Activated T-helper 2 cell treated with anti-CD3 and anti-CD28 coated beads, Interferon-gamma antibody, Interleukin-2, Interleukin-4, amounts not matched to agents 10 μg/mL and 5 μg/mL and 100 μg/mL, durations not matched to agents 14 hours and 24 hours and 36 hours (primary cell): ENCODE data around the gene TSACC. TPM values are rescaled to one million over a fixed set of nuclear protein-coding genes. Genes with fewer than 3 reads are reported as not detected.
"Not testable (repeated sequence)": the region's sequence is repeated elsewhere in the genome, so short reads cannot be mapped to it uniquely, and the experiment has no call there.

Experiments used
- DNase-seq: peaks from one replicate; pipeline ENCODE4 v3.0.0; 2021; ENCODE audit warnings: low spot score
- H3K27ac Mint-ChIP-seq: one replicate; pipeline ENCODE4 v1.8.0; 2021; ENCODE audit warnings: mixed read lengths
- H3K27me3 Mint-ChIP-seq: one replicate; pipeline ENCODE4 v1.8.0; 2021; ENCODE audit warnings: low read depth, mixed read lengths
- H3K36me3 Mint-ChIP-seq: one replicate; pipeline ENCODE4 v1.8.0; 2021; ENCODE audit warnings: low read depth, mixed read lengths
- H3K4me1 Mint-ChIP-seq: one replicate; pipeline ENCODE4 v1.8.0; 2021; ENCODE audit warnings: low read depth, mixed read lengths
- H3K4me3 Mint-ChIP-seq: one replicate; pipeline ENCODE4 v1.8.0; 2021; ENCODE audit warnings: low read depth, mild to moderate bottlenecking, moderate library complexity, mixed read lengths
- H3K9me3 Mint-ChIP-seq: one replicate; pipeline ENCODE4 v1.8.0; 2021; ENCODE audit warnings: mixed read lengths
- intact Hi-C: fragments of 100-400 bp; cut with micrococcal nuclease; formaldehyde crosslinking; loops from one replicate; pipeline ENCODE4 v1.15.1; 2023
- total RNA-seq: library from RNA; stranded (reverse); gene quantifications from 2 replicates; pipeline ENCODE4 v1.2.3, GENCODE V29; 2022

The TSACC gene
- total RNA-seq, 1 donor from 2014 or later: 0.39 TPM

GRCh38 chr1:156319664-156320063, 18.7 kb upstream of the TSACC start:
- H3K4me3 Mint-ChIP-seq: no peak overlapping the region

GRCh38 chr1:156320560-156320959, 17.8 kb upstream of the TSACC start:
- intact Hi-C loops: no loop called here
- Mint-ChIP-seq H3K4me1 (no peaks in the 10 kb centered on the region), H3K27me3 (no peaks in the 10 kb centered on the region), H3K9me3 (no peaks in the 10 kb centered on the region), H3K36me3 (peaks cover 87% of the 10 kb centered on the region), H3K4me3 (no peak overlapping the region), H3K27ac (no peak overlapping the region)
- no peak for DNase-seq

More at GRCh38 chr1:156319664-156320063, 18.7 kb upstream of the TSACC start:
- Mint-ChIP-seq H3K4me1 (no peaks in the 10 kb centered on the region), H3K9me3 (no peaks in the 10 kb centered on the region), H3K27me3 (no peaks in the 10 kb centered on the region), H3K27ac (no peak overlapping the region), H3K36me3 (peaks cover 85% of the 10 kb centered on the region)
- no peak for DNase-seq
- intact Hi-C loops: loop anchor here (5.0 to 10.0 kb wide), 2 partner anchors 37 to 175 kb away; partner anchors contain the start of genes SMG5 and TMEM79

GRCh38 chr1:156323179-156323578, 15.1 kb upstream of the TSACC start:
- DNase-seq, H3K4me3 Mint-ChIP-seq, H3K27me3 Mint-ChIP-seq, H3K9me3 Mint-ChIP-seq, intact Hi-C loops, H3K4me1 Mint-ChIP-seq, H3K27ac Mint-ChIP-seq: not testable (repeated sequence)
- H3K36me3 Mint-ChIP-seq: peaks cover 70% of the 10 kb centered on the region

GRCh38 chr1:156336242-156336641, 2.1 kb upstream of the TSACC start:
- DNase-seq: no peak
- peak overlapping the region; percentile 99 for H3K4me3 Mint-ChIP-seq

GRCh38 chr1:156337052-156337887, 1.1 kb upstream of the TSACC start:
- Mint-ChIP-seq H3K27me3 (no peaks in the 10 kb centered on the region), H3K4me1 (peaks cover 23% of the 10 kb centered on the region), H3K36me3 (peaks cover 58% of the 10 kb centered on the region), H3K9me3 (no peaks in the 10 kb centered on the region), H3K4me3 (peak overlapping the region; percentile 99), H3K27ac (peak overlapping the region; percentile 96)
- no peak for DNase-seq
- intact Hi-C loops: loop anchor here (5.0 kb wide), 1 partner anchor 145 kb away; the partner anchor contains the start of gene SLC25A44

More at GRCh38 chr1:156336242-156336641, 2.1 kb upstream of the TSACC start:
- Mint-ChIP-seq H3K9me3 (no peaks in the 10 kb centered on the region), H3K27ac (peak overlapping the region; percentile 51), H3K27me3 (no peaks in the 10 kb centered on the region), H3K36me3 (peaks cover 62% of the 10 kb centered on the region), H3K4me1 (peaks cover 23% of the 10 kb centered on the region)
- intact Hi-C loops: loop anchor here (5.0 kb wide), 1 partner anchor 144 kb away; the partner anchor contains the start of gene SLC25A44

GRCh38 chr1:156337888-156338179, 492 bp upstream of the TSACC start:
- intact Hi-C loops: loop anchor here (2.0 to 5.0 kb wide), 2 partner anchors 55 to 146 kb away; partner anchors contain the start of genes SLC25A44 and SMG5
- no peak for DNase-seq
- peak overlapping the region; percentile 99 for H3K4me3 Mint-ChIP-seq
- no peaks in the 10 kb centered on the region for H3K9me3 Mint-ChIP-seq
- peak overlapping the region; percentile 96 for H3K27ac Mint-ChIP-seq
- H3K36me3 Mint-ChIP-seq: peaks cover 53% of the 10 kb centered on the region
- peaks cover 23% of the 10 kb centered on the region for H3K4me1 Mint-ChIP-seq
- no peaks in the 10 kb centered on the region for H3K27me3 Mint-ChIP-seq

- peaks cover 14% of the 10 kb centered on the region for H3K27me3 Mint-ChIP-seq
- DNase-seq: no peak
- no peaks in the 10 kb centered on the region for H3K9me3 Mint-ChIP-seq
- peaks cover 7% of the 10 kb centered on the region for H3K36me3 Mint-ChIP-seq
- intact Hi-C loops: no loop called here
- H3K27ac Mint-ChIP-seq: no peak overlapping the region
- peaks cover 2% of the 10 kb centered on the region for H3K4me1 Mint-ChIP-seq
- no peak overlapping the region for H3K4me3 Mint-ChIP-seq
Measured at GRCh38 chr1:156342166-156342955, 4.0 kb downstream of the TSACC start.

GRCh38 chr1:156344409-156344808, 6.1 kb downstream of the TSACC start:
- intact Hi-C loops: no loop called here
- Mint-ChIP-seq H3K27me3 (peaks cover 16% of the 10 kb centered on the region), H3K4me3 (no peak overlapping the region), H3K27ac (no peak overlapping the region), H3K9me3 (no peaks in the 10 kb centered on the region), H3K4me1 (no peaks in the 10 kb centered on the region), H3K36me3 (no peaks in the 10 kb centered on the region)
- DNase-seq: no peak

GRCh38 chr1:156346035-156346434, 7.7 kb downstream of the TSACC start:
- H3K27ac Mint-ChIP-seq, H3K4me3 Mint-ChIP-seq, H3K4me1 Mint-ChIP-seq, intact Hi-C loops, H3K36me3 Mint-ChIP-seq, DNase-seq, H3K9me3 Mint-ChIP-seq: not testable (repeated sequence)
- peaks cover 21% of the 10 kb centered on the region for H3K27me3 Mint-ChIP-seq

- H3K4me3 Mint-ChIP-seq: no peak overlapping the region
- intact Hi-C loops: no loop called here
- H3K27me3 Mint-ChIP-seq: peaks cover 26% of the 10 kb centered on the region
- no peaks in the 10 kb centered on the region for H3K9me3 Mint-ChIP-seq
- DNase-seq: no peak
- H3K36me3 Mint-ChIP-seq: no peaks in the 10 kb centered on the region
- H3K27ac Mint-ChIP-seq: no peak overlapping the region
- H3K4me1 Mint-ChIP-seq: peaks cover 4% of the 10 kb centered on the region
Measured at GRCh38 chr1:156346636-156347035, 8.3 kb downstream of the TSACC start.

- H3K4me3 Mint-ChIP-seq: no peak overlapping the region
- H3K4me1 Mint-ChIP-seq: peaks cover 4% of the 10 kb centered on the region
- no peaks in the 10 kb centered on the region for H3K36me3 Mint-ChIP-seq
- no peak for DNase-seq
- intact Hi-C loops: no loop called here
- H3K27me3 Mint-ChIP-seq: peaks cover 26% of the 10 kb centered on the region
- H3K27ac Mint-ChIP-seq: no peak overlapping the region
- H3K9me3 Mint-ChIP-seq: no peaks in the 10 kb centered on the region
Measured at GRCh38 chr1:156347331-156347730, 9.0 kb downstream of the TSACC start.

- H3K36me3 Mint-ChIP-seq, H3K4me3 Mint-ChIP-seq, DNase-seq, H3K9me3 Mint-ChIP-seq, intact Hi-C loops, H3K4me1 Mint-ChIP-seq, H3K27ac Mint-ChIP-seq: not testable (repeated sequence)
- H3K27me3 Mint-ChIP-seq: peaks cover 28% of the 10 kb centered on the region
Measured at GRCh38 chr1:156352481-156352880, 14.2 kb downstream of the TSACC start.
